GM12878 (cell line): ENCODE results near the gene TCF15. TPM values are rescaled to one million over a fixed set of nuclear protein-coding genes. Genes with fewer than 3 reads are reported as not detected.
"Not testable (repeated sequence)": the region's sequence is repeated elsewhere in the genome, so short reads cannot be mapped to it uniquely, and the experiment has no call there.

Source experiments
- ATAC-seq: fragments of 200-7000 bp; cut with Tn5 transposase; 3 replicates; pipeline ENCODE4 v1.9.1; 2020; ENCODE audit warnings: mild to moderate bottlenecking, moderate library complexity
- BruUV-seq: library from RNA; stranded (reverse); fragments of 400-500 nt; replicated peaks from 2 replicates; lab custom pipeline; 2021; lab: Mats Ljungman, UMichigan
- CTCF ChIA-PET: fragments of 300-600 bp; sonication (Branson Sonifier 250); formaldehyde crosslinking; extraction: SDS; loops from one replicate; lab custom pipeline; 2021; ENCODE audit warnings: inconsistent platforms; lab: Yijun Ruan, JAX
- POLR2A ChIA-PET: fragments of 350-600 bp; formaldehyde crosslinking; extraction: SDS; loops from one replicate; lab custom pipeline; 2021; ENCODE audit warnings: inconsistent platforms; lab: Charles Lee
- RAD21 ChIA-PET: fragments of 300-600 bp; sonication (Branson Sonifier 250); formaldehyde crosslinking; loops from one replicate; lab custom pipeline; 2023; ENCODE audit warnings: antibody characterized with exemption; ENCODE audit not compliant: unreplicated experiment; lab: Charles Lee
- SMC1A ChIA-PET: fragments of 300-600 bp; sonication (Branson Sonifier 250); formaldehyde crosslinking; loops from one replicate; lab custom pipeline; 2023; ENCODE audit not compliant: unreplicated experiment, uncharacterized antibody; lab: Charles Lee
- DNase-seq: peaks from one replicate; pipeline ENCODE4 v3.0.0-alpha.2; 2011; ENCODE audit warnings: low read depth, low spot score
- FAIRE-seq: peaks from 3 replicates; lab custom pipeline; 2011; peaks lifted over from hg19 to GRCh38; lab: Jason Lieb, UNC
- H2AFZ ChIP-seq: 2 replicates; pipeline ENCODE4 v1.6.0; 2011; ENCODE audit warnings: low read depth, low read length, control low read depth; ENCODE audit not compliant: control insufficient read depth
- H3K27ac ChIP-seq: 2 replicates; pipeline ENCODE4 v1.5.1; 2011; ENCODE audit warnings: control low read depth; ENCODE audit not compliant: control insufficient read depth, insufficient read depth
- H3K27me3 ChIP-seq, 2 experiments: replicated peaks in 1 of 2; 2 replicates each; pipeline versions ENCODE4 v1.6.0 to v1.6.1; 2011; ENCODE audit warnings: low read length in 1 of 2; ENCODE audit not compliant: control insufficient read depth in 2 of 2, insufficient read depth in 2 of 2
- H3K36me3 ChIP-seq, 2 experiments: 2 replicates each; pipeline ENCODE4 v1.5.1; 2011; ENCODE audit warnings: low read length in 1 of 2; ENCODE audit not compliant: control insufficient read depth in 2 of 2, insufficient read depth in 2 of 2
- H3K4me1 ChIP-seq: 2 replicates; pipeline ENCODE4 v1.6.1; 2011; ENCODE audit warnings: mild to moderate bottlenecking, low read length, moderate library complexity, mixed read lengths; ENCODE audit not compliant: control insufficient read depth, insufficient read depth
- H3K4me2 ChIP-seq: 2 replicates; pipeline ENCODE4 v1.6.0; 2011; ENCODE audit warnings: control low read depth; ENCODE audit not compliant: control insufficient read depth, insufficient read depth
- H3K4me3 ChIP-seq: fragments of 200-600 bp; sonication (generic); 2 replicates; pipeline ENCODE4 v1.5.1; 2016
- H3K79me2 ChIP-seq: 2 replicates; pipeline ENCODE4 v1.6.0; 2011; ENCODE audit warnings: low read length; ENCODE audit not compliant: control insufficient read depth, insufficient read depth
- H3K9ac ChIP-seq: 2 replicates; pipeline ENCODE4 v1.8.0; 2011; ENCODE audit warnings: low read length, control low read depth, mixed read lengths; ENCODE audit not compliant: control insufficient read depth, insufficient read depth
- H3K9me3 ChIP-seq: replicated peaks from 3 replicates; pipeline ENCODE4 v1.5.1; 2011; ENCODE audit warnings: mild to moderate bottlenecking, low read length; ENCODE audit not compliant: control insufficient read depth, insufficient read depth
- H4K20me1 ChIP-seq: 2 replicates; pipeline ENCODE4 v1.6.0; 2011; ENCODE audit not compliant: control insufficient read depth, insufficient read depth
- EZH2 ChIP-seq: IDR thresholded peaks from 2 replicates; pipeline ENCODE4 v1.6.1; 2012; ENCODE audit warnings: low read depth, mild to moderate bottlenecking, control low read depth, inconsistent platforms, low read length, borderline replicate concordance; ENCODE audit not compliant: control insufficient read depth
- MLLT1 ChIP-seq: fragments of 450-650 bp; IDR thresholded peaks from 2 replicates; pipeline ENCODE4 v1.6.1; 2016; ENCODE audit warnings: mild to moderate bottlenecking
- NR2C2 ChIP-seq: IDR thresholded peaks from 2 replicates; pipeline ENCODE4 v1.6.1; 2011; ENCODE audit warnings: borderline replicate concordance, low read depth; ENCODE audit not compliant: control insufficient read depth, insufficient read length
- RFX5 ChIP-seq: IDR thresholded peaks from 2 replicates; pipeline ENCODE4 v1.6.1; 2011; ENCODE audit warnings: low read depth, low read length, improper control_type of control experiment
- WGBS: methylation state at CpG from one replicate; pipeline ENCODE4 v1.1.6; 2016; ENCODE audit warnings: low lambda C conversion rate; ENCODE audit not compliant: insufficient replicate concordance, insufficient coverage; ENCODE audit errors: missing lambda C conversion rate; 5-methylcytosine and 5-hydroxymethylcytosine counted together
- in situ Hi-C: fragments of 300-500 bp; cut with MboI; formaldehyde crosslinking; loops from 9 replicates; pipeline ENCODE4 v1.14.3; 2018; ENCODE audit warnings: mixed read lengths
- intact Hi-C: fragments of 100-400 bp; cut with micrococcal nuclease; formaldehyde crosslinking; loops from one replicate; pipeline ENCODE4 v1.14.2; 2022; ENCODE audit not compliant: unreplicated experiment
- polyA plus RNA-seq, 11 experiments: library from polyadenylated mRNA; depleted of rRNA in 4 of 11; unstranded in 6 of 11; stranded (reverse) in 5 of 11; fragments of >200 nt; fragmentation: Nextera tagmentation in 4 of 11; fragmentation: Illumina TruSeq in 1 of 11; extraction: Ambion mirVana in 4 of 11; extraction: Trizol in 1 of 11; gene quantifications; 1 replicate in 1 of 11; 2 replicates in 10 of 11; pipeline versions ENCODE4 v1.2.1 to v1.2.3, GENCODE V29; 2011 to 2016; ENCODE audit warnings: inconsistent platforms in 2 of 11, missing spikeins in 2 of 11, low read depth in 1 of 11
- total RNA-seq, 4 experiments: library from RNA; depleted of rRNA in 3 of 4; stranded (reverse); fragments of >200 nt in 3 of 4; fragmentation: Illumina TruSeq in 1 of 4; extraction: Trizol in 1 of 4; gene quantifications; 2 replicates each; pipeline versions ENCODE4 v1.2.1 to v1.2.3, GENCODE V29; 2013 to 2021

Gene TCF15
- total and polyA plus RNA-seq, 10 of the 15 experiments (the other 5 are each of a cell fraction or from before 2014, with no cell fraction given): 0.08 TPM; not detected in 9

GRCh38 chr20:642398-643174 lies 32.5 kb upstream of the TCF15 start (continued):
- TF ChIP-seq NR2C2: no peak
- TF ChIP-seq, all 136 proteins: peak for 0

GRCh38 chr20:642013-642397 lies 31.9 kb upstream of the TCF15 start:
- H2AFZ ChIP-seq, ATAC-seq, H3K4me3 ChIP-seq, DNase-seq, RAD21 ChIA-PET, intact Hi-C loops, SMC1A ChIA-PET, H3K27ac ChIP-seq, H3K4me2 ChIP-seq, BruUV-seq, in situ Hi-C loops, POLR2A ChIA-PET, H3K9me3 ChIP-seq, H3K27me3 ChIP-seq, FAIRE-seq, H3K36me3 ChIP-seq, H3K4me1 ChIP-seq, H4K20me1 ChIP-seq, H3K9ac ChIP-seq, H3K79me2 ChIP-seq: not testable (repeated sequence)
- no CpG with 5 or more reads among the region's 13 CpGs for WGBS
- CTCF ChIA-PET: interaction anchor here (2.2 kb wide), 1 partner anchor 80 kb away, joined by 7 read pairs; no protein-coding TSS in a partner anchor

GRCh38 chr20:641516-641875 lies 31.4 kb upstream of the TCF15 start:
- ChIA-PET RAD21 (interaction anchor here (1.7 kb wide), 1 partner anchor 79 kb away, joined by 4 read pairs; no protein-coding TSS in a partner anchor), SMC1A (interaction anchor here (1.0 to 1.1 kb wide), 2 partner anchors 52 to 79 kb away, joined by 3 to 4 read pairs; no protein-coding TSS in a partner anchor), CTCF (interaction anchor here (1.5 to 2.2 kb wide), 2 partner anchors 16 to 79 kb away, joined by 3 to 7 read pairs; no protein-coding TSS in a partner anchor), POLR2A (no interaction called here)
- FAIRE-seq: no peak
- Histone ChIP-seq H3K4me1 (no peaks in the 10 kb centered on the region), H3K9me3 (no peaks in the 10 kb centered on the region), H3K36me3 (no peaks in the 10 kb centered on the region; a peak in 1 of 4 replicates), H4K20me1 (no peaks in the 10 kb centered on the region), H3K79me2 (no peaks in the 10 kb centered on the region), H3K27ac (no peak overlapping the region), H3K4me3 (no peak overlapping the region), H2AFZ (no peak overlapping the region), H3K9ac (no peak overlapping the region), H3K27me3 (no peaks in the 10 kb centered on the region; a peak in 1 of 4 replicates), H3K4me2 (no peak overlapping the region)
- ATAC-seq: no peak
- TF ChIP-seq MLLT1: no peak
- TF ChIP-seq EZH2: no peak
- no peak for TF ChIP-seq RFX5
- intact Hi-C loops (no loop called here), in situ Hi-C loops (no loop called here)
- no peak for DNase-seq
- 82% methylated on average over 12 of the region's 12 CpGs for WGBS
- no TSS peak for BruUV-seq
